ENCODE measurements around the gene PLXNA2. TPM values are rescaled to one million over a fixed set of nuclear protein-coding genes. Genes with fewer than 3 reads are reported as not detected.

PLXNA2 gene
- total and polyA plus RNA-seq, 2 of the 8 experiments (the other 6 are each of a cell fraction or from before 2014, with no cell fraction given) = 0.33 to 1.5 TPM

DNA sequence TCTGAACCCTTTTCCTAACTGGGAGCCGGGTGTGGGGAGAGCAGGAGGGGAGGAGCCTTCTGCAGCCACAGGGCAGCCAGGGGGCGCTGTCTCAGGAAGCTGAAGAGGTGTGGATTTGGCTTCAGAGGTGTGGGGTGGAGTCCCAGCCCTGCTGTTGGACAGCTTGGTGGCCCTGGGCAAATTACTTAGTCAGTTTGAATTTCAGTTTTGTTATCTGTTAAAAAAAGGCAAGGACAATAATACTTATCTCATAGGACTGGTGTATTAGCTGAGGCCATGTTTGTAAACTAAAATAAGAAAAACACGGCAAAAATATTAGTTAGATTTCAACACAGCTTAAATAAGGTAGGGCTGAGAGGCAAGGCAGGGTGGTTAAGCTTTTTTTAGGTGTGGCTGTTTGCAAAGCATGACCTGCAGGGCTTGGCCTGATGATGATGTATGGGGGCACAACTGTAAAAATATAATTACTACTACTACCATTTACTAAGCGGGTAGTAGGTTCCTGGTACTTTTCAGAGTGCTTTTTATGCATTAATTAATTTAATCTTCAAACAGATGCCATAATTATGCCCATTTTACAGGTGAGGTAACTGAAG, 111.8 kb downstream of the PLXNA2 start:
- Histone ChIP-seq H2AK5ac (ENCODE audit: low read depth, low read length) (no peak overlapping the region), H3K14ac (ENCODE audit: insufficient read length) (no peak overlapping the region), H2BK120ac (replicated peaks; ENCODE audit: low read depth, low read length) (no peak overlapping the region), H4K5ac (ENCODE audit: insufficient read length, low read depth, low read length) (no peak overlapping the region), H3K4me1 (replicated peaks in 1 of 4; ENCODE audit: control insufficient read depth in 3 of 4, insufficient read depth in 4 of 4, low read length in 3 of 4) (peaks cover 11 to 20% (median 15%) of the 10 kb centered on the region in 4 experiments), H3K23me2 (ENCODE audit: low read depth, low read length) (no peaks in the 10 kb centered on the region), H4K20me1 (replicated peaks in 1 of 2; ENCODE audit: control insufficient read depth in 1 of 2, insufficient read depth in 2 of 2, low read length in 2 of 2) (no peaks in the 10 kb centered on the region), H3K36me3 (ENCODE audit: control insufficient read depth in 2 of 4, insufficient read depth in 4 of 4, low read length in 3 of 4) (no peaks in the 10 kb centered on the region), H2BK12ac (ENCODE audit: low read depth, low read length) (no peak overlapping the region; the same call in 1 of the 2 replicates), H3K4me3 (ENCODE audit: extremely low read depth in 1 of 4, insufficient read depth in 2 of 4, low read depth in 3 of 4, low read length in 4 of 4) (peak overlapping the region in 1 of 4 experiments; percentile 45; a peak in 3 of 8 replicates), H3K79me1 (ENCODE audit: low read depth, low read length) (no peaks in the 10 kb centered on the region), H4K91ac (replicated peaks; ENCODE audit: insufficient read length, low read length) (no peak overlapping the region), H3K79me2 (ENCODE audit: control insufficient read depth in 1 of 2, insufficient read depth in 2 of 2, low read length in 2 of 2) (no peaks in the 10 kb centered on the region), H3K9ac (replicated peaks in 1 of 4; ENCODE audit: extremely low read depth in 1 of 4, low read depth in 3 of 4, low read length in 3 of 4) (no peak overlapping the region), H3K27me3 (replicated peaks in 1 of 4; ENCODE audit: control insufficient read depth in 3 of 4, extremely low read depth in 1 of 4, insufficient read depth in 3 of 4, low read length in 3 of 4) (peaks cover 0 to 10% (median 4%) of the 10 kb centered on the region in 4 experiments; a peak in 2 of 7 replicates), H3K4ac (replicated peaks; ENCODE audit: insufficient read length, low read depth, low read length) (no peak overlapping the region), H3K9me3 (ENCODE audit: insufficient read depth in 2 of 2, low read depth in 1 of 2, low read length in 1 of 2) (no peaks in the 10 kb centered on the region), H2BK5ac (ENCODE audit: low read depth, low read length) (no peak overlapping the region), H3K27ac (ENCODE audit: low read depth, low read length) (no peak overlapping the region), H3K4me2 (ENCODE audit: insufficient read depth in 1 of 2, low read depth in 2 of 2, low read length in 2 of 2) (peak overlapping the region; percentile 25 to 62; a peak in 3 of 4 replicates), H3K18ac (ENCODE audit: extremely low read depth, low read length) (no peak overlapping the region), H2BK15ac (ENCODE audit: low read length) (no peak overlapping the region), H4K8ac (ENCODE audit: extremely low read depth, insufficient read depth, low read length) (no peak overlapping the region), H2BK20ac (ENCODE audit: low read length) (no peak overlapping the region), H2AFZ (ENCODE audit: low read length) (no peak overlapping the region), H3K56ac (replicated peaks; ENCODE audit: insufficient read length, low read depth, low read length) (no peak overlapping the region), H3K23ac (ENCODE audit: insufficient read length) (no peak overlapping the region)
- WGBS, 2 experiments (ENCODE audit: extremely low coverage in 1 of 2, insufficient coverage in 1 of 2, insufficient read length in 1 of 2, insufficient replicate concordance in 2 of 2, low coverage in 1 of 2, low lambda C conversion rate in 2 of 2, missing lambda C conversion rate in 1 of 2) = 44% methylated on average over 4 of the region's 4 CpGs; no CpG with 5 or more reads in 1 of the 2 experiments
- POLR2A ChIA-PET (ENCODE audit: partially characterized antibody) = interaction anchor here (0.8 kb wide), 3 partner anchors 13 to 104 kb away, joined by 3 to 4 read pairs (median 3); no protein-coding TSS in a partner anchor
- CTCF ChIA-PET (ENCODE audit: partially characterized antibody) = interaction anchor here (0.7 to 6.8 kb wide), 46 partner anchors 11 to 159 kb away, joined by 3 to 82 read pairs (median 8); partner anchors contain the start of gene PLXNA2
- DNase-seq (ENCODE audit: low read depth in 1 of 2, low spot score in 2 of 2) (peak; percentile 54 to 92), FAIRE-seq (no peak)
- TF ChIP-seq POLR2AphosphoS5 (IDR thresholded peaks at IDR 0.05; ENCODE audit: low read depth, low read length) (no peak), HDAC2 (IDR thresholded peaks at IDR 0.05; ENCODE audit: borderline replicate concordance in 1 of 2, low read depth in 2 of 2, low read length in 2 of 2) (0 out of 4 replicates have a peak, but pooled peaks of 1 of the 2 experiments have one; percentile 57), PHF8 (conservative IDR thresholded peaks at IDR 0.05; ENCODE audit: low read depth, low read length) (no peak), YY1 (IDR thresholded peaks at IDR 0.05; ENCODE audit: low read depth, low read length) (0 out of 2 replicates have a peak, but pooled peaks have one; percentile 10), HDAC6 (IDR thresholded peaks at IDR 0.05; ENCODE audit: low read depth, low read length) (no peak), POLR2A (IDR thresholded peaks at IDR 0.05; ENCODE audit: control extremely low read depth in 1 of 2, low read depth in 2 of 2, low read length in 2 of 2) (no peak), GABPA (IDR thresholded peaks at IDR 0.05; ENCODE audit: borderline replicate concordance, insufficient read depth, low read length) (no peak), CEBPB (IDR thresholded peaks at IDR 0.05; ENCODE audit: low read depth, low read length) (no peak)
- TF ChIP-seq, protein P1, sequence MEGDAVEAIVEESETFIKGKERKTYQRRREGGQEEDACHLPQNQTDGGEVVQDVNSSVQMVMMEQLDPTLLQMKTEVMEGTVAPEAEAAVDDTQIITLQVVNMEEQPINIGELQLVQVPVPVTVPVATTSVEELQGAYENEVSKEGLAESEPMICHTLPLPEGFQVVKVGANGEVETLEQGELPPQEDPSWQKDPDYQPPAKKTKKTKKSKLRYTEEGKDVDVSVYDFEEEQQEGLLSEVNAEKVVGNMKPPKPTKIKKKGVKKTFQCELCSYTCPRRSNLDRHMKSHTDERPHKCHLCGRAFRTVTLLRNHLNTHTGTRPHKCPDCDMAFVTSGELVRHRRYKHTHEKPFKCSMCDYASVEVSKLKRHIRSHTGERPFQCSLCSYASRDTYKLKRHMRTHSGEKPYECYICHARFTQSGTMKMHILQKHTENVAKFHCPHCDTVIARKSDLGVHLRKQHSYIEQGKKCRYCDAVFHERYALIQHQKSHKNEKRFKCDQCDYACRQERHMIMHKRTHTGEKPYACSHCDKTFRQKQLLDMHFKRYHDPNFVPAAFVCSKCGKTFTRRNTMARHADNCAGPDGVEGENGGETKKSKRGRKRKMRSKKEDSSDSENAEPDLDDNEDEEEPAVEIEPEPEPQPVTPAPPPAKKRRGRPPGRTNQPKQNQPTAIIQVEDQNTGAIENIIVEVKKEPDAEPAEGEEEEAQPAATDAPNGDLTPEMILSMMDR (IDR thresholded peaks at IDR 0.05; ENCODE audit: control extremely low read depth in 1 of 3, insufficient read depth in 1 of 3, low read depth in 1 of 3, low read length in 3 of 3) = peak; percentile 85 to 90 (median 90)
